ENCODE data around the gene ITGAD.
A peak's percentile ranks its signal among the peaks of the same experiment; 100 is the strongest.
"Not testable (repeated sequence)": the region's sequence is repeated elsewhere in the genome, so short reads cannot be mapped to it uniquely, and the experiment has no call there.

ITGAD gene

DNA sequence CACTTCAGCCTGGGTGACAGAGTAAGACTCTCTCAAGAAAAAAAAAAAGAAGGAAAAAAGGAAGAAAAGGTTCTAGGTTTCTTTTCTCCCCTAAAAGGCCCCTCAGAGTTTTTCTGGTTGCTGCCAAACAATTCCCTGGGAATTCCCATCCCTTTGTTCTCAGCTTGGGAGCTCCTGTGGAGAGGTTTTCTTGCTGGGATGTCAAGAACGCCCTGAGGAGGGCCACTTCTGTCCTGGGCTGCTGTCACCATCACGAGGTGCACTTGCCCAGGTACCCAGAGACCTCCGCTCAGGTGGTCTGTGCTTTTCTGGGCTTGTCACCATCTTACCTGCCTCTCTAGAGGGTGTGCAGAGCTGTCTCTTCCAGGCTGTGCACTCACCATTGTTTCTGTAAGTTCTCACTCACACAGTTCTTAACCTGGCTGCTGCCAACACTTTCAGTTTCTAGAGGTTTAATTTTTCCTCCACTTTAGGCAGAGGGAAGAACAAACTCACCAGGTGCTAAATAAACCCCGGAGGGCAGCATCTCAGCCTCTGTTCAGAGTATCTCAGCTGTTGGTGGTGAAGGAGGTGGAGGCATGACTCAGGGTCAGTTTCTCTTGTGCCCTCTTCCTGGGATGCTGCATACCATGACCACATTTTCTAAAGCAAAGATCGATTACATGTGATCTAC is 37.4 kb downstream of the ITGAD start:
- no peak for DNase-seq (ENCODE audit: low spot score)

- no peak for DNase-seq (ENCODE audit: low spot score)
Observed at GRCh38 chr16:31435341-31436220, 42.4 kb downstream of the ITGAD start.

- DNase-seq (ENCODE audit: low spot score), result no peak
Observed at GRCh38 chr16:31436221-31437045, 43.3 kb downstream of the ITGAD start.

- no peak for DNase-seq (ENCODE audit: low spot score)
Observed at GRCh38 chr16:31438414-31438813, 45.3 kb downstream of the ITGAD start.

DNA sequence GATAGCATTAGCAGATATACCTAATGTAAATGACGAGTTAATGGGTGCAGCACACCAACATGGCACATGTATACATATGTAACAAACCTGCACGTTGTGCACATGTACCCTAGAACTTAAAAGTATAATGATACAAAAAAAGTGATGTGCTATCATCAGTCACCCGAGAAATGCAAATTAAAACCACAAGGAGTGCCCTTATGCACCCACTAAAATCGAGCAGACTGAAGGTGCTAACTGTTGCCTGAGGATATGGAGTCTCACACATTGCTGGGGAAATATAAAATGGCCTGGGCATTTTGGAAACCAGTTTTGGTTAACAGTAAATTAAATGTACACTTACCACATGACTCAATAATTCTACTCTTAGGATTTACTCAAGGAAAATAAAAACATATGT is 45.9 kb downstream of the ITGAD start:
- DNase-seq (ENCODE audit: low spot score), result not testable (repeated sequence)

- no peak for DNase-seq (ENCODE audit: low spot score)
Observed at GRCh38 chr16:31439519-31439918, 46.4 kb downstream of the ITGAD start.

DNA sequence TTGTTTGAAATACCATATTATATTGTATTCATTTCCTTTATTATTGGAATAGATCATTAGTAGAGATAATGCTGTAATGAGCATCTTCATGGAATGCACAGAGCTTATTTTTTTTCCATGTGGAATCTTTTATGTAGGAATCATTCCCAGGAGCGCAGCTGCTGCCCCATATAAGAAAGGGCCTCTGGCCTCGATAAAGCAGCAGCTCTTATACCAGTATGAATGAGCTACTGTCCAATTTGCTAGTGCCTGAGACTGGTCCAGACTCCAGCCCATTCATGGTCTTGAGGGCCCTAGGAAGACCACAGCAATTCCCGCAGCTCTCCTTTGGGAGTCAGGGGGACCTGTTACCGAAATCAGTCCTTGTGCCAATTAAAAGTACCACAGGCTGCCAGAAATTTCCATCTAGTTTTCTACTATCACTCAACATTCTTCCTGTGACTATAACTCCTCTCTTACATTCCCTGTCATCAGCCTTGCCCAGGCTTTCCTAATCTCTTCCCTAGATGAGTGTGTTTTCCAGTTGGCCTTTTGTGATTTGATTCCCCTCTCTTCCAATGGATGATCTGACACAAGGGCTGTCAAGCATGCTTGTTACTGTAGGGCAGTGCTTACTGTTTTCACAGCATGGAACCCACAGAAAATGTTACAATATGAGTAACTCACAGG is 47.5 kb downstream of the ITGAD start:
- DNase-seq (ENCODE audit: low spot score), result no peak

DNA sequence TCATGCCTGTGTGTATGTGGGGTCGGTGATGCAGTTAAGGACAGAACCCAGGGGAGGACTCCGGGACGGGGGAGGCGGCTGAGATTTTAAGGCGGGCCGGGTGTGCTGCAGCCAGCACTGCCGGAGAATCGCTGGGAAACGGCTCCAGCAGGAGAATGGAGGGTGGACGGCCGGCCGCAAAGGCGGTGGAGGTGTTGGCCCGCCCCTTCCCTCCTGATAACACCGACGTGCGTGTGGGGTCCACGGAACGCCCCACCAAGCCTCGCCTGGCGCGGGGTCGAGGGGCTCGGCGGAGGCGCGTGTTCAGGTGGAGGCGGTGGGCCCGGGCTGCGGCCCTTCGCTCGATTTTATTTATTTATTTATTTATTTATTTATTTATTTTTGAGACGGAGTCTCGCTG is 48.8 kb downstream of the ITGAD start:
- no peak for DNase-seq (ENCODE audit: low spot score)

DNA sequence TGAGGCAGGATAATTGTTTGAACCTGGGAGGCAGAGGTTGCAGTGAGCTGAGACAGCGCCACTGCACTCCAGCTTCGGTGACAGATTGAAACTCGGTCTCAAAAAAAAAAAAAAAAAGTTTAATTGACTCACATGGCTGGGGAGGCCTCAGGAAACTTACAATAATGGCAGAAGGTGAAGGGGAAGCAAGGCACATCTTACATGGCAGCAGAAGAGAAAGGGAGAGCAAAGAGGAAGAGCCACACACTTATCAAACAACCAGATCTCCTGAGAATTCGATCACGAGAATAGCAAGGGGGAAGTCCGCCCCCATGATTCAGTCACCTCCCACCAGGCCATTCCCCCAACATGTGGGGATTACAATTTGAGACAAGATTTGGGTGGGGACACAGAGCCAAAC is 52.8 kb downstream of the ITGAD start:
- DNase-seq (ENCODE audit: low spot score), result not testable (repeated sequence)

GRCh38 chr16:31451201-31451600 is 58.1 kb downstream of the ITGAD start:
- DNase-seq (ENCODE audit: low spot score), result no peak

DNA sequence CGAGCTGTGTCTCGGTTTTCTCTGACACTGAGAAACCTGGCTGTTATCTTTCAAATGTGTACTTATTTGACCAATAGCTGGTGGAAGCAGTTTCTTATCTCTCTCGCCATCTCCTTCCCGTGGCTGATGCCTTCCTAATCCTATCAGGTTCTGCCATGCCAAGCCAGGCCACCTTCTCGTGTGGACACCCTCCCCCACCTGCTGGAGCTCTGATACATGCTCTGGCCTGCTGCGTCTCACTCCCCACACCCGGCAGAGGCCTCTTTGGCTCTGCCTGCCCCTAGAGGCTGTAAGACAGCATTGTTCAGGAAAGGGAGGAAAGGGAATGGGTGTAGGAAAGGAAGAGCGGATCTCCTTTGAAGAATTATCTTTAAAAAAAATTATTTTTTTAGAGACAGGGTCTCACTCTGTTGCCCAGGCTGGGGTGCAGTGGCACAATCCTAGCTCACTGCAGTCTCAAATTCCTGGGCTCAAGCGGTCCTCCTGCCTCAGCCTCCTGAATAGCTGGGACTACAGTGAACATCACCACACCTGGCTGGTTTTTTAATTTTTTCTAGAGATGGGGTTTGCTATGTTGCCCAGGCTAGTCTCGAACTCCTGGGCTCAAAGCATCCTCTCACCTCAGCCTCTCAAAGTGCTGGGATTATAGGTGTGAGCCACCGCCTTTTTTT is 58.7 kb downstream of the ITGAD start:
- peak; percentile 49 for DNase-seq (ENCODE audit: low spot score)

DNA sequence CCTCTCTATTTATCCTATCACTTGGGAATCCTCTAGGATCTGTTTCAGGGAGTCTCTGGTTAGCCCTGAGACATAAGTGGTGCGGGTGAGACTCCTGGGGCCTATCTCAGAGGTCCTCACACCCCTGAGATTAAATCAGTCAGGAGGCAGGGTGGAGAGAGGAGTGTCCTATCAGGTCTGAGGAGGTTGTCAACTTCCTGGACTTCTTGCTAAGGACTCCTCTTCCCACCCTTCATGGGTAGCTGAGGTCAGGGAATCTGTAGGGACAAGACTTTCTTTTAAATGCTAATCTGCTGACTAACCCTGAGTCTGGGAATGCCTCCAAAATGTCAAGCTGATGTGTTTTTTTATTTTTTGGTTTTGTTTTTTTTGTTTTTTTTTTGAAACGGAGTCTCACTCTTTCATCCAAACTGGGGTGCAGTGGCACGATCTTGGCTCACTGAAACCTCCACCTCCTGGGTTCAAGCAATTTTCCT is 59.5 kb downstream of the ITGAD start:
- DNase-seq (ENCODE audit: low spot score), result peak; percentile 58

- DNase-seq (ENCODE audit: low spot score), result no peak
Observed at GRCh38 chr16:31453255-31454204, 60.4 kb downstream of the ITGAD start.

GRCh38 chr16:31455601-31456314 is 62.6 kb downstream of the ITGAD start:
- no peak for DNase-seq (ENCODE audit: low spot score)

GRCh38 chr16:31456988-31457360 is 63.8 kb downstream of the ITGAD start:
- DNase-seq (ENCODE audit: low spot score), result no peak

- no peak for DNase-seq (ENCODE audit: low spot score)
Observed at GRCh38 chr16:31458073-31458843, 65.1 kb downstream of the ITGAD start.

GRCh38 chr16:31458844-31459686 is 65.9 kb downstream of the ITGAD start, which contains the start of gene ARMC5:
ARMC5 (plus strand) TSS chr16:31459501; CDS start chr16:31459525, 24 bp downstream.
- peak; percentile 98 for DNase-seq (ENCODE audit: low spot score)
